CD14-positive monocyte (primary cell): ENCODE data around the gene ZNF436. TPM values are rescaled to one million over a fixed set of nuclear protein-coding genes. Genes with fewer than 3 reads are reported as not detected.

Experiments used
- DNase-seq, 3 donors: peaks; one replicate each; pipeline ENCODE4 v3.0.0-alpha.2; 2011 to 2022
- H2AFZ ChIP-seq: 2 replicates; pipeline ENCODE4 v1.6.0; 2012; ENCODE audit warnings: mild to moderate bottlenecking, low read depth, low read length, inconsistent platforms; ENCODE audit not compliant: insufficient read depth, poor library complexity, severe bottlenecking
- H3K27ac ChIP-seq, 2 donors: 1 replicate in 1 of 2; 2 replicates in 1 of 2; pipeline ENCODE4 v1.5.1; 2012 to 2013; ENCODE audit warnings: low read length in 2 of 2, control low read depth in 1 of 2, inconsistent platforms in 1 of 2, low read depth in 1 of 2, mild to moderate bottlenecking in 1 of 2
- H3K27me3 ChIP-seq, 2 donors: one replicate each; pipeline versions ENCODE4 v1.6.0 to v1.6.1; 2011 to 2013; ENCODE audit warnings: low read length in 2 of 2; ENCODE audit not compliant: control insufficient read depth in 2 of 2, insufficient read depth in 2 of 2
- H3K36me3 ChIP-seq, 2 donors: replicated peaks in 1 of 2; 1 replicate in 1 of 2; 2 replicates in 1 of 2; pipeline versions ENCODE4 v1.5.1 to v1.6.1; 2012 to 2013; ENCODE audit warnings: low read length in 2 of 2, control low read depth in 1 of 2, inconsistent platforms in 1 of 2, mild to moderate bottlenecking in 1 of 2; ENCODE audit not compliant: insufficient read depth in 2 of 2, control insufficient read depth in 1 of 2
- H3K4me1 ChIP-seq, 2 donors: 1 replicate in 1 of 2; 2 replicates in 1 of 2; pipeline versions ENCODE4 v1.5.1 to v1.6.1; 2012 to 2013; ENCODE audit warnings: low read length in 2 of 2, control low read depth in 1 of 2, inconsistent platforms in 1 of 2, mild to moderate bottlenecking in 1 of 2, moderate library complexity in 1 of 2; ENCODE audit not compliant: insufficient read depth in 2 of 2, control insufficient read depth in 1 of 2
- H3K4me2 ChIP-seq: replicated peaks from 2 replicates; pipeline ENCODE3; 2012; ENCODE audit warnings: low read length, moderate library complexity, mild to moderate bottlenecking; ENCODE audit not compliant: poor library complexity, severe bottlenecking; ENCODE audit errors: extremely low read depth
- H3K4me3 ChIP-seq, 3 experiments: fragments of 200-600 bp in 1 of 3; sonication (generic) in 1 of 3; replicated peaks in 1 of 3; 1 replicate in 2 of 3; 2 replicates in 1 of 3; pipeline ENCODE4 v1.5.1; 2011 to 2013; ENCODE audit warnings: low read length in 3 of 3, mild to moderate bottlenecking in 3 of 3, control low read depth in 2 of 3, low read depth in 2 of 3, inconsistent platforms in 1 of 3, moderate library complexity in 1 of 3
- H3K79me2 ChIP-seq: 2 replicates; pipeline ENCODE4 v1.6.0; 2012; ENCODE audit warnings: mild to moderate bottlenecking, control low read depth, inconsistent platforms, low read length, moderate library complexity; ENCODE audit not compliant: insufficient read depth
- H3K9ac ChIP-seq: 2 replicates; pipeline ENCODE4 v1.6.0; 2017; ENCODE audit warnings: low read length, mild to moderate bottlenecking; ENCODE audit not compliant: insufficient read depth, poor library complexity, severe bottlenecking
- H3K9me3 ChIP-seq, 2 donors: replicated peaks in 1 of 2; 1 replicate in 1 of 2; 2 replicates in 1 of 2; pipeline versions ENCODE4 v1.5.1 to v1.6.1; 2012 to 2013; ENCODE audit warnings: low read length in 2 of 2, control low read depth in 1 of 2; ENCODE audit not compliant: control insufficient read depth in 1 of 2, insufficient read depth in 1 of 2
- H4K20me1 ChIP-seq: 2 replicates; pipeline ENCODE4 v1.6.0; 2012; ENCODE audit warnings: mild to moderate bottlenecking, low read length, control low read depth, moderate library complexity; ENCODE audit not compliant: insufficient read depth
- H3K27ac Mint-ChIP-seq, 7 donors: one replicate each; pipeline ENCODE4 v1.8.0; 2020; ENCODE audit warnings: mild to moderate bottlenecking in 7 of 7, mixed read lengths in 7 of 7, moderate library complexity in 6 of 7, inconsistent platforms in 2 of 7
- H3K27me3 Mint-ChIP-seq, 3 donors: one replicate each; pipeline ENCODE4 v1.8.0; 2021 to 2022; ENCODE audit warnings: low read depth in 3 of 3, mild to moderate bottlenecking in 3 of 3, mixed read lengths in 3 of 3, moderate library complexity in 3 of 3, inconsistent platforms in 1 of 3
- H3K36me3 Mint-ChIP-seq, 2 donors: one replicate each; pipeline ENCODE4 v1.8.0; 2020; ENCODE audit warnings: mixed read lengths in 2 of 2, inconsistent platforms in 1 of 2, mild to moderate bottlenecking in 1 of 2
- H3K4me1 Mint-ChIP-seq: one replicate; pipeline ENCODE4 v1.8.0; 2020; ENCODE audit warnings: mild to moderate bottlenecking, mixed read lengths
- H3K4me3 Mint-ChIP-seq, 2 donors: one replicate each; pipeline ENCODE4 v1.8.0; 2020; ENCODE audit warnings: mild to moderate bottlenecking in 2 of 2, mixed read lengths in 2 of 2, moderate library complexity in 1 of 2
- H3K9me3 Mint-ChIP-seq, 7 donors: one replicate each; pipeline ENCODE4 v1.8.0; 2020 to 2022; ENCODE audit warnings: mixed read lengths in 7 of 7, mild to moderate bottlenecking in 6 of 7, moderate library complexity in 6 of 7, inconsistent platforms in 2 of 7
- WGBS: methylation state at CpG from one replicate; pipeline ENCODE4 v1.1.5; 2013; ENCODE audit warnings: missing lambda C conversion rate; ENCODE audit not compliant: insufficient coverage; 5-methylcytosine and 5-hydroxymethylcytosine counted together
- intact Hi-C, 2 donors: fragments of 100-400 bp; cut with micrococcal nuclease; formaldehyde crosslinking; loops; one replicate each; pipeline versions ENCODE4 v1.15.0 to v1.15.1; 2023
- polyA plus RNA-seq, 3 donors: library from polyadenylated mRNA; depleted of rRNA in 1 of 3; unstranded in 2 of 3; stranded (reverse) in 1 of 3; fragments of 300-500 nt in 2 of 3; fragments of >200 nt in 1 of 3; fragmentation: Illumina TruSeq in 2 of 3; gene quantifications; 1 replicate in 2 of 3; 2 replicates in 1 of 3; pipeline ENCODE4 v1.2.3, GENCODE V29; 2012 to 2021
- TF ChIP-seq, protein P1 (sequence below): fragments of 200-600 bp; IDR thresholded peaks from one replicate; pipeline ENCODE4 v1.8.0; 2022; ENCODE audit warnings: antibody characterized with exemption, mild to moderate bottlenecking

Gene ZNF436
- polyA plus RNA-seq, 3 donors, result 1.4 to 2.4 (median 2.0) TPM

- Histone ChIP-seq H2AFZ (peak overlapping the region; percentile 100), H4K20me1 (no peaks in the 10 kb centered on the region), H3K4me2 (peak overlapping the region; percentile 89), H3K27ac (peak overlapping the region; percentile 83 to 88), H3K36me3 (peaks cover 3 to 21% of the 10 kb centered on the region in 2 donors), H3K4me1 (peaks cover 18 to 30% of the 10 kb centered on the region in 2 donors), H3K79me2 (peaks cover 8% of the 10 kb centered on the region), H3K4me3 (peak overlapping the region; percentile 86 to 100 (median 100)), H3K9ac (peak overlapping the region; percentile 87), H3K27me3 (no peaks in the 10 kb centered on the region), H3K9me3 (peaks cover 11 to 12% of the 10 kb centered on the region in 2 donors)
- peak overlapping the region; percentile 86 to 97 (median 93) for H3K27ac Mint-ChIP-seq
- peaks cover 20 to 26% of the 10 kb centered on the region in 2 donors for H3K36me3 Mint-ChIP-seq
- peak; percentile 75 to 84 (median 77) for DNase-seq
- under 1% methylated on average over 58 of the region's 61 CpGs for WGBS
- H3K4me1 Mint-ChIP-seq, result peaks cover 31% of the 10 kb centered on the region
- TF ChIP-seq, protein P1, sequence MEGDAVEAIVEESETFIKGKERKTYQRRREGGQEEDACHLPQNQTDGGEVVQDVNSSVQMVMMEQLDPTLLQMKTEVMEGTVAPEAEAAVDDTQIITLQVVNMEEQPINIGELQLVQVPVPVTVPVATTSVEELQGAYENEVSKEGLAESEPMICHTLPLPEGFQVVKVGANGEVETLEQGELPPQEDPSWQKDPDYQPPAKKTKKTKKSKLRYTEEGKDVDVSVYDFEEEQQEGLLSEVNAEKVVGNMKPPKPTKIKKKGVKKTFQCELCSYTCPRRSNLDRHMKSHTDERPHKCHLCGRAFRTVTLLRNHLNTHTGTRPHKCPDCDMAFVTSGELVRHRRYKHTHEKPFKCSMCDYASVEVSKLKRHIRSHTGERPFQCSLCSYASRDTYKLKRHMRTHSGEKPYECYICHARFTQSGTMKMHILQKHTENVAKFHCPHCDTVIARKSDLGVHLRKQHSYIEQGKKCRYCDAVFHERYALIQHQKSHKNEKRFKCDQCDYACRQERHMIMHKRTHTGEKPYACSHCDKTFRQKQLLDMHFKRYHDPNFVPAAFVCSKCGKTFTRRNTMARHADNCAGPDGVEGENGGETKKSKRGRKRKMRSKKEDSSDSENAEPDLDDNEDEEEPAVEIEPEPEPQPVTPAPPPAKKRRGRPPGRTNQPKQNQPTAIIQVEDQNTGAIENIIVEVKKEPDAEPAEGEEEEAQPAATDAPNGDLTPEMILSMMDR, result no peak
- intact Hi-C loops, result loop anchor here (1.0 to 10.0 kb wide), 3 partner anchors 24 to 1276 kb away; partner anchors contain the start of genes HNRNPR (in 2 of the 2) and SRRM1 (in 1 of the 2)
- H3K9me3 Mint-ChIP-seq, result peaks cover 5 to 16% (median 14%) of the 10 kb centered on the region in 7 donors
- H3K4me3 Mint-ChIP-seq, result peak overlapping the region; percentile 92 to 96
- peaks cover 0 to 3% (median 2%) of the 10 kb centered on the region in 3 donors for H3K27me3 Mint-ChIP-seq
These were observed 888 bp downstream of the ZNF436 start for GRCh38 chr1:23368562-23369334.

- H3K4me3 ChIP-seq, result peak overlapping the region; percentile 86 to 100 (median 100)
- Mint-ChIP-seq H3K27ac (peak overlapping the region; percentile 91 to 97 (median 93)), H3K4me1 (peaks cover 31% of the 10 kb centered on the region), H3K9me3 (peaks cover 11 to 24% (median 21%) of the 10 kb centered on the region in 7 donors), H3K4me3 (peak overlapping the region; percentile 92 to 96), H3K27me3 (peaks cover 0 to 3% (median 2%) of the 10 kb centered on the region in 3 donors), H3K36me3 (peaks cover 21 to 34% of the 10 kb centered on the region in 2 donors)
- TF ChIP-seq, protein P1, result no peak
- H3K36me3 ChIP-seq, result peaks cover 3 to 29% of the 10 kb centered on the region in 2 donors
- H3K9me3 ChIP-seq, result peaks cover 19% of the 10 kb centered on the region in 2 donors
- no peaks in the 10 kb centered on the region for H3K27me3 ChIP-seq
- H3K79me2 ChIP-seq, result peaks cover 8% of the 10 kb centered on the region
- H3K9ac ChIP-seq, result peak overlapping the region; percentile 87
- H3K4me2 ChIP-seq, result peak overlapping the region; percentile 89
- peak; percentile 95 to 99 (median 97) for DNase-seq
- intact Hi-C loops, result loop anchor here (1.0 to 10.0 kb wide), 3 partner anchors 23 to 1277 kb away; partner anchors contain the start of genes HNRNPR (in 2 of the 2) and SRRM1 (in 1 of the 2)
- H2AFZ ChIP-seq, result peak overlapping the region; percentile 100
- H3K27ac ChIP-seq, result peak overlapping the region; percentile 83 to 88
- 3% methylated on average over 40 of the region's 41 CpGs for WGBS
- H4K20me1 ChIP-seq, result no peaks in the 10 kb centered on the region
- peaks cover 18 to 30% of the 10 kb centered on the region in 2 donors for H3K4me1 ChIP-seq
These were observed 1.7 kb downstream of the ZNF436 start for GRCh38 chr1:23367791-23368561.
